Ramos (cell line): ENCODE results near the gene ELFN2.

ENCODE experiments used
- in situ Hi-C: fragments of 300-500 bp; cut with MboI; formaldehyde crosslinking; loops from one replicate; pipeline ENCODE4 v1.14.3; 2022; ENCODE audit warnings: low sequenced_read_pairs; ENCODE audit not compliant: unreplicated experiment

ELFN2 gene

DNA sequence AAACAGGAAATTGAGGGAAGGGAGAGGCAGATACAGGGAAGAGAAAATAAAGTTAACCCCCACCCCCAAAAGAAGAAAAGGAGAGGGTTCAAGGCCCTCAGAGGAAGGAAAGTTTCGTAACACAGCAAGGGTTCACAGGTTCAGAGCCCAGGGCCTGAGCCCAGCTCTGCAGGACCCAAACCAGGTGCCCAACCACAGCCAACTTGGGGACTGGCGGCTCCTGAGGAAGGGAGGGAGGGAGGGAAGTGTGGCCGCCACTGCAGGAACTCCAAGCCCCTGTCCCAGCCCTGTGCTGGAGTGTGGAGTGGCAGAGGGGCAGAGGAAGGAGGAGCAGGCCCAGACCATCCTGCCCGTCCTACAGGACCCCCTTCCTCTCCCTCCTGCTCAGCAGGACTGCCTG, 59.2 kb downstream of the ELFN2 start:
- in situ Hi-C loops = no loop called here

DNA sequence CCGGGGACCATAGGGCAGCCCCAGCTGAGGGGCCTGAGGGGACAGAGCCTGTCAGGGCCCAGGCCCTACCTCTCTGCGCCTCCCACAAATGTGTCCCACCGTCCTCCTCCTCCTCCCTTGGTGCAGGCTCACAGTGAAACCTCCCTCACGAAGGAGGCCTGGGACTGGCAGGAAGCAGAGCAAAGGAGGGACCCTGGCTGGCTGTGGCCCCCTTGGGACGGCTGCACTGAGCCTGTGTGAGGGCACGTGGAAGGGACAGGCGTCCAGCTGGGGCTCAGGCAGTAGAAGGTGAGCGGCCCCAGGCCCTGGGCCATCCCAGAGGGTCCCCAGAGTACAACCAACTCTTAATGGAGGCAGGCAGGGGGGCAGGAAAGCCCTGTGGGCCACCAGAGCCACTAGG, 60.7 kb downstream of the ELFN2 start:
- in situ Hi-C loops = no loop called here

DNA sequence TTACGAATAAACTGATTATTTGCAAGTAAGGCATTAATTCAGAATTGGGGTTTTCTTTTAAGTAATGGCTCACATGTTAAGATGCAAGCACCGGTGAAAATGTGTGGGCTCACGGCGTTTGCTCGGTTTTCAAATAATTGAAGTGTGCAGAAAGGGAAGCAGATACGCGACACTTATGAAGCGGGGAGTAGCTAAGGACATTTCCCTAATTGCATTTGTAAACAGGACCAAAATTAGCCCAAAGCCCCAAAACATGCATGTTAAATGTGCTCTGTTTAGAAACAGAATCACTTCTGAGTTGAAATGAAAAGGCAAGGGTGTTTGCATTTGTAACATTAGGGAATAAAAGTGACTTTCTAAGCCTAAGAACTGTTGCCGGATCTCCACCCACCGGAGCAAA, 61.3 kb downstream of the ELFN2 start:
- in situ Hi-C loops = no loop called here

DNA sequence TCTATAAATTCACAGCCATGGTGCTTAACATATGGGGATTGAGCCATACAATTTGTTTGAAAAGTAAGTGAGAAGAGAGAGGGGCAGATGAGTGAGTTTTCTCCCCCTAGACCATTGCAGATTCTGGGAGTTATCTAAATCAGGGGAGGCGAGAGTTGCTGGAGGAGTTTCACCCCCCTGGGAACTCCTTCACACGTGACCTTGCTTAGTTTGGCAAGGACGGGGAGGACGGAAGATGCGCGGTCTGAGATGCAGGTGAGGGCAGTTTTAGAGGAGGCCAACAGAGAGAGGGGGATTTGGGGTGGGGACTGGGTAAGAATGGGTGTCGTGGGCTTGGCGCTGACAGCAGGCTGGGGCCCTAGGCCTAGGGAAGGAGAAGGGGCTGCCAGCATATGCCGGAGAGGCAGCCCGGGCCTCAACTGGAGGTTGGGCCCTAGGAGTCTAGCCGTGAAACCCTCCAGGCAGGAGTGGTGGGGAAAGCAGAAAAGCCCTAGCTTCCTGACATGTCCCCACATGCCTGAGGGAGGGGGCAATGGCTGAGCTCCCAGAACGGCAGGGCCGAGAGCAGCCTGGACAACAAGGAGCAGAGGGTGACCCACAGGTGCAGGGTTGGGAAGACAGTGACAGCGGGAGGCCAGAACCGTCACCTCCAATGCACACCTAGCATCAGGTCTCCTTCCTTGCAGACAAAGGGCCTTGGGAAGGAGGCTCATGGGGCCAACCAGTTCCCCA, 63.9 kb downstream of the ELFN2 start:
- in situ Hi-C loops = no loop called here

DNA sequence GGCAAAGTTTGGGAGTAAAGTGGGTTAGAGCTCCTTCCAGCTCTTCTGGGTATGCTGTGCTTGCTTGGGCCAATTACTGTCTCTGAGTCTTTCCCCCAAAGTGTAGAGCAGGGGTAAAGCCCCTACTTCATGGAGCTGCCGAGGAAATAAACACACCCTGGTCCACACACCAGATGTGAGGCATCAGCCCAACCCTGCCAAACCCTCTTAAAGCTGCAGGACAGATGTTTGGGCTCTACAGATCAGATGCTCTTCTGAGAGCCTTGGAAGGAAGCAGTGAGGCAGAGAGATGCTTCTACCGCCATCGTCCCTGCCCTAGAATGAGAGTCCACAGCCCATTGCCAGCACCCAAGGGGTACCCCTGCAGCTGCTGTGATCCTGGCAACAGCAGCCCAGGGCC, 64.7 kb downstream of the ELFN2 start:
- in situ Hi-C loops = no loop called here

DNA sequence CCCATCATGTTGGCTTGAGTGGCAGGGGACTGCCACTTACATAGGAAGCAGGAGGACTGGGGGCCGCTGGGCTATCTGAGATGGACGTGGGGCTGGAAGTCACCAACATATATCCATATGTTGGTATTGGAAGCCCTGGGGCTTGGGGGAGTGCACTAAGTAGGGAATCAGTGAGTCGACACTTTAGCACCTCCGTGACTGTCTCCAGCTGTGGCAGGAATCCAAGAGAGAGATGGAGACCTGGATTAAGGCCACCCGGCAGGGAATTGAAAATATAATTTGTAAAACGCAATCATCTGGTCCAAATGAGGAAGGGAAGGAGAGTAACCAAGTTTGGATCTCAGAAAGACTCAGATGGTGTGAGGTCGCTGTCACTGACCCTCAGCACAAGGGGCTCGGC, 68.4 kb downstream of the ELFN2 start:
- in situ Hi-C loops = no loop called here

DNA sequence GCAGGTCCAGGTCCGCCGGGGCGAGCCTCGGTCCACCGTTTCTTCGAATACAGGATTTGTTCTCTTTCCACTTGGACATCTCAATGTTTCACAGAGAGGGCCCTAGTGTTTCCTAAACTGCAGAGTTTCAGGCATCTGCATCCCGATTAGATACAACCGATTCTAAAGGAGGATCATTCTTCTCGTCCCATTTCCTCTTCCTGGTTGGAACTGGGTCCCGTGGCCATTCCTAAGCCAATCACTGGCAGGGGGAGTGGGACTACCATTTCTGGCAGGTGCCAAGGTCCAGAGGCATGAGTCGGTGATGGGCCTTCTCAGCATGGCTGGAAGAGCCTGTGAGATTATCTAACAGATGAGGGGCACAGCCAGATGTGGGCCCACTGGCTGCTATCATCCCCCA, 68.9 kb downstream of the ELFN2 start:
- in situ Hi-C loops = no loop called here

DNA sequence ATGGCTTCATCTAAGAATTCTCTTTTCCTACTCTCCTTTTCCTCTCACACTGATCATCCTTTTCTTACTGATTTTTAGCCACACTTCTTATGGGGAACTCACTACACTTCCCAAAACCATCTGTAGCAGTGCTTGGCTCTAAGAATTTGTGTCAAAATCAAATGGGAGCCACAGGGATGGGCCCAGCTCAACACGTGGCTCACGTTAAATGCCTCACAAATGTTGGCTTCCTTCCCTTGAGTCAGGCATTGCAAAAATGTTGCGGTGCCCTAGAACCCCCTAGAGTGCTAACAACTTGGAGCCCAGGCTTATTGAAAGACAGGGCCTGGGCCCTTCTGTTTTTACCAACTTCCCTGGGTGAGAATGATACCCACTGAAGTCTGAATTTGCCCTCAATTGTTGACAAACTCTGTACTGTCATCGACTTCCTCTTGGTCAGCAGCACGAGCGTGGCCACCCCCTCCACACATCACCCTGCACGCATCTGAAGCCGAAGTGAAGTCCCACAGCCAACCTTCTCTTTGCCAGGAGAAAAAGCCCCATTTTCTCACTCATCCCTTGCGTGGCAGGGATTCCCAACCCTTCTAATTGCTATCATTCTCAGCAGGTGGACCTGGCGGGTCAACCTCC, 69.7 kb downstream of the ELFN2 start:
- in situ Hi-C loops = no loop called here

DNA sequence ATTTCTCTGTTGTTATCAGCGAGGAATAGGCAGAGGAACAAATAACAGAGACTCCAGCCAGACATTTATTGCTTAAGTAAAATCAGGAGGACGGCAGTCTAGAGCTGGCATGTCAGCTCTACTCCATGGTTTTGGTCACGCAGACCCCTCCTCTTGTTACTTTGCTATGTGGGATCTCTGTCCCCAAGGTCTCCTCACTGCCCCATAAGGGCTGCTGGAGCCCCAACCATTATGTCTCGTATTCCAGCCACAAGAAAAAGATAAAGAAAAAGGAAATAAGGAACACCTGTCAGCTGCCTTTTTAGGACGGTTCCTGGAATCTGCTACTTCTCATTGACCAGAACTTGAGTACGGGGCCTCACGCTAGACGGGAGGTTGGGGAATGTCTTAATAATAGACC, 70.4 kb downstream of the ELFN2 start:
- in situ Hi-C loops = no loop called here

DNA sequence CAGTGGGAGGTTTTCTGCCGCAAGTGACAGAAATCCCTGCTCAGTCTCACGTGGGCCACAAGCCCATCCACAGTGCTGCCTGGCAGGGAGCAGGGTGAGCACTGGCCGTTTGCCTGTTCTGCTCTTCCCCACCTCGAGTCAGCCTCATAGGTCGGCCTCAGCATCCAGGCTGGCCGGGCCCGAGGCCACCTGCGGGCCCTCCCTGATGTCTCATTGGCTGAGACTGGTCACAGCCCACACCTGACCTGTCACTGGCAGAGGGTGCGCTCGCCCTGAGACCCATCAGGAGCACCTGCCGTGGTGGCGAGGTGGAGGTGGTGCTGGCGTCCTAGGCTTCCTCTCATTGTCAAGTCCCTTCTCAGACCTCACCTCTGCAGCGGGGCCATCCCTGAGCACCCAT, 72.1 kb downstream of the ELFN2 start:
- in situ Hi-C loops = no loop called here

DNA sequence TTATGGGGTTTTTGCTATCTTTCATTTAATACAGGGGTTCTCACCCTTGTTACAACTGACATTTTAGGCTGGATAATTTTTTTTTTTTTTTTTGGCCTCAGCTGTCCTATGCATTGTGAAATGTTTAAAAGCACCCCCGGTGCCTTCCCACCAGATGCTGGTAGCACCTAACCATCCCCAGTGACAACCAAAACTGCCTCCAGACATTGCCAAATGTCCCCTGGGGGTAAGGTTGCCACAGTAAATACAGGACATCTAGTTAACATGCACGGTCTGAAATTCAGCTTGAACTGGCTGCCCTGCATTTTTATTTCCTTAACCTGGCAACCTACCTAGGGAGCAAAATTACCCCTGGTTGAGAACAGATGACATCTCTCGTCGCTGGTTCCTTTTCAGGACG, 72.6 kb downstream of the ELFN2 start:
- in situ Hi-C loops = no loop called here

DNA sequence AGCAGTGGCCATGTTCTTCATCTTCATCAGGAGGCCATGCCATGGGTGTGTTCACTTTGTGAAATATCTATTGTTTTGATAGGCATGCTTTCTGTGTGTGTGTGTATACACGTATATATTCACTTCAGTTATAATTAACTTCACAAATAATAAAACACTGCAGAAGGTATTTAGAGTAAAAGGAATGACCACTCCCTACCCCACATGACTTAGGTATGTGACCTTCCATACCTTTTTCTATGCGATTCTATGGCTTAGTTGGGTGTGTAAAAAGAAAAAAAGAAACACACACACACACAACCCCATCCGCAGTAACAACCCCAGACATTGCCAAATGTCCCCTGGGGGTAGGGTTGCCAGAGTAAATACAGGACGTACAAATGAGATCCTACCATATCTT, 73.0 kb downstream of the ELFN2 start:
- in situ Hi-C loops = no loop called here

DNA sequence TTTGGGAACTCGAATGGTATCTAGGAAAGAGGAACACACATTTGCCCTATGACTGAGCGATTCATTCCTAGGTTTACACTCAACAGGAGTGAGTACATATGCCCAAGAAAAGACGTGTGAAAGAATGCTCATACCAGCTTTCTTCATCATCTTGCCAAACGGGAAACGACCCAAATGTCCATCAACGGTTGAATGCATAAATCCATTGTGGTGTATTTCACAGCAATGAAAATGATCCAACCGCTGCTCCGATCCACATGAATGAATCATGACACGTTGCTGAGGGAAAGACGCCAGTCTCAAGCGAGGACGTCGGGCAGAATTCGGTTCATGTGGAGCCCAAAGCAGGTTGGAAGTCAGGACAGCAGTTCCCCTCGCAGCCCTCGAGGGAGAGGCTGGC, 73.4 kb downstream of the ELFN2 start:
- in situ Hi-C loops = no loop called here

DNA sequence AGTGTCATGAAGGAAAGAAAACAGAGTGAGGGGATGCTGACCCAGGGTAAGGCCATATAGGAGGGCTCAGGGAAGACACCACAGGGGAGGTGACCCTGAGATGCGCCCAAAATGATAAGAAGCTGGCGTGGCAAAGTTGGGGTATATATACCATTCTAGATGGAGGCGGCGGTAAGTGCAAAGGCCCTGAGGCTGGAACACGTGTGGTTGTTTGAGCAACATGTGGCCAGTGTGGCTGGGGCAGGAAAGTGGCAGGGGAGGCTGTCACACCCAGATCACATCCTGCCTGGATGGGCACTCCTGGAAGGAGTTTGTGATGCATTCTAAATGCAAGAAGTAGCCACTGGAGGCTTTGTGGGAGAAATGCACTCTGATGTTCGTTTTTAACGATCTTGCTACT, 74.8 kb downstream of the ELFN2 start:
- in situ Hi-C loops = no loop called here

DNA sequence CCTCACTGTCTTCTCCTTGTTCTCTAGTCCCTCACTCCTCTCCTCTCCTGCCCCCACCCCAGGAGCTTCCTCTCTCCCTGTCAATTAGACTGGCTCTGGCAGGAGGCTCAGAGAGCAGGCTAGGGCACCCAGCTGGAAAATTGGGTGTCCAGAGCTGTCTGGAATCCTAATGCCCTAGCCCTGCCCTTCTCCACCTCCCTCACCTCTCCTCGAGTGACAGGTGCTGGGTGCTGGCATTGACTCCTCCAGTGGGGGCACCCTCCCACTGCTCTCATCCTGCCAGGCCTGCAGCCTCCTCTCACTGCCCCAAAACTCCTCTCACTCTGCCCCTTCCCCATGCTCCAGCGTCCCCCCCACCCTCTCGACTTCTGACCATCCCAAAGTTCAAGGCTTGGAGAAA, 76.0 kb downstream of the ELFN2 start:
- in situ Hi-C loops = no loop called here

DNA sequence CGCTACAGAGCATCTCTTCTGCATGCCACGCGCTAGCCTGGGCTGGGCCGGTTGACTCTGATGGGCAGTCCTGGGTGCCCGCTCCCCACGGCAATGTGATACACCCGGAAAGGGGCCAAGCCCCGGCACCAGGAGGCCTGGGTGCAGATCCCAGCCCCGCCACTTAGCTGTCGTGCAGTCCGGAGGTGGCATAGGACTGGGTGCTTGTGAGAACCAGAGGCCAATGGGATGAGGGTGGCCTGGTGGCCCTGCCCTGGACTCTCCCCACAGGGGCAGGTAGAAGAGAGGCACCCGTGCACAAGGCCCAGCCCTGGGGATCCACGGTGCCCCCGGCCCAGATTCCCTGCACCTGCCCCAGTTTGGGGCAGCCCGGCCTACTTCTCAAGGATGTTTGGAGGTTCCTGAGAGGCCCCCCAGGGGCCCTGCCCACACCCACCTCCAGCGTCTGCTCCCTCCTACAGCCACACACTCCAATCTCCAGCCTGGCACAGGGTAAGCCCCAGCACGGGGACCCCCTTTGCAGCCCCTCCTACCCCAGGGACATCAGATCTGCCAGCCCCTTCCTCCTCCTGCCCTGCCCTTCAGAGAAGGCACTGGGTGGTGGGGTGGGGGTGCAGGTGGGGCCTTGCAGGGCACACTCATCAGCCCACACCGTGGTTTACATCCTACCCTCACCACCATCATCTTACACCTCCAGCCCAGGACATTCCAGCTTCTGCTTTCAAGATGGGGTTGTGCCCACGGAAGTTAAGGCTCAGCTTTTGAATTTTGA, 78.0 kb downstream of the ELFN2 start:
- in situ Hi-C loops = no loop called here

DNA sequence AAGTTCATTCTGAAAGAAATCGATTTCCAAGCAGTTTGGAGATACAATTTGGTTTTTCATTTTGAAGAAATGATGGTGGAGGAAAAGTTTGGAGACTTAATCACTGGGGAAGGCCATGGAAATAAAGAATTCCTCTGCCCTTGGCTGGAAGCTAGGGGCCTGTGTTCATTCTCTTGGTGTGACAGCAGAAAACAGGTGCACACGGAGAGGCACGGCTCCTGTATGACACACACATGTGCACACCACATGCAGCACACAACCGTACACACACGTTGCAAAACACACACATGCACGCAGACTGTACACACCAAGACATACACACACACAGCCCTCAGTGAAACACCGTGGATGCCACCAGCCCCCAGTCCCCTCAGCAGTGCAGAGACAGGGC, 80.8 kb downstream of the ELFN2 start:
- in situ Hi-C loops = no loop called here

DNA sequence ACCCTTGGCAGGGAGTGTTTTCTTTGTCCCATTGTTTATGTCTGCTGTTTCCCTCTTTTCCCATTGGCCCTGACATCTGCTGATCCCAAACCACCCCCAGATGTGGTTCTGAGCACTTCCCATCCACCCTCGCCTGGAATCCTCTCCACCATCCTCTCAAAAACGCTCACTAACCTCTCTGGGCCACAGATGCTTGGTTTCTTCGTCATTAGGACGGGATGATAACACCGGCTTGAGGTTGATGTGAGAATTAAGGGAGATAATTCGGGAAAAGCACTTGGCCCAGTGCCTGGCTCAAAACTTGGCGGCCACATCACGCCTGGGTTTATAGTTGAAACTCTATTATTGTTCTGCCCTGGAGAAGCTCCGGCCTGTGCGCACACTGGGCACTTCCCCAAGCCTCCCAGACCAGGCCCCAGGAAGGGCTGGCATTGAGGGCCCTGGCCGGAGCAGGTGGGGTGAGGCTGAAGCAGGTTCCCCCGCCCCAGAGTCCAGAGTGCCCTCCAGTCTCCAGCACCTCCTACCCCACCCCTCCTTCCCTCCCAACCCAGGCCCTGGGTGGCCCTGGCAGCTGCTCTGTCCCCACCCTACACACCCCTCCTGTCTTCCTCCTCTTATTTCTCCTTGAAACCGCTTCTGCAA, 81.3 kb downstream of the ELFN2 start:
- in situ Hi-C loops = no loop called here

DNA sequence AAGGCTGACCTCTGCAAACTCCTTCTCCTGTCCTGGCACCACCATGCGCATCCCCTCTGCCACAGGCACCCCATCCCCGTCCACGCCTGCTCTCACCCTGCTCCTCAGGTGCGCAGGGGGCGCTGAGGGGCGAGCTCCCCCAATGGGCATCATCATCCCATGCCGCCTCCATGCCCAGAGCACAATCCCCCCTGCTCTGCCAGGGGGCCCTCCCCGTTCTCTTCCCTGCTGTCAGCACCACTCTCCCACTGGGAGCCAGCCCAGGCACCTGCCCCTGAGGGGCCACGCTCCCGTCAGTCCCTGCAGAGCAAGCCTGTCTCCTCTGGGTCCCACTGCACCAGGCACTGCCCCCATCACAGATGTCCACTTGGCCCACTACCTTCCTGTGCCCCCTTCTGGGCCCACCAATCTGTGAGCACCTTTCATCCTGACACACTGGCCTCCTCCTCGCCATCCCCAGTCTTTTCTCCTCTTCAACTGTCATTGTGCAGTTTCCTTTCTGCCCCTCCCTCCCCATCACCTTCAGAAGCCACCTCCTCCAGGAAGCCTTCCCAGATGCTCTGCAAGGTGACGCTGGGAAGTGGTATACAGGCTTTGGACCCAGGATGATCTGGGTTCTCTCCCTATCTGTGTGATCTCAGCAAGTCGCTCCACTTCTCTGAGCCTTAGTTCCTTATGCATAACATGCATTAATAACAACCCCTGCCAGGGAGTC, 82.4 kb downstream of the ELFN2 start:
- in situ Hi-C loops = no loop called here
